ENCODE measurements around the gene MVB12B.

MVB12B gene

DNA sequence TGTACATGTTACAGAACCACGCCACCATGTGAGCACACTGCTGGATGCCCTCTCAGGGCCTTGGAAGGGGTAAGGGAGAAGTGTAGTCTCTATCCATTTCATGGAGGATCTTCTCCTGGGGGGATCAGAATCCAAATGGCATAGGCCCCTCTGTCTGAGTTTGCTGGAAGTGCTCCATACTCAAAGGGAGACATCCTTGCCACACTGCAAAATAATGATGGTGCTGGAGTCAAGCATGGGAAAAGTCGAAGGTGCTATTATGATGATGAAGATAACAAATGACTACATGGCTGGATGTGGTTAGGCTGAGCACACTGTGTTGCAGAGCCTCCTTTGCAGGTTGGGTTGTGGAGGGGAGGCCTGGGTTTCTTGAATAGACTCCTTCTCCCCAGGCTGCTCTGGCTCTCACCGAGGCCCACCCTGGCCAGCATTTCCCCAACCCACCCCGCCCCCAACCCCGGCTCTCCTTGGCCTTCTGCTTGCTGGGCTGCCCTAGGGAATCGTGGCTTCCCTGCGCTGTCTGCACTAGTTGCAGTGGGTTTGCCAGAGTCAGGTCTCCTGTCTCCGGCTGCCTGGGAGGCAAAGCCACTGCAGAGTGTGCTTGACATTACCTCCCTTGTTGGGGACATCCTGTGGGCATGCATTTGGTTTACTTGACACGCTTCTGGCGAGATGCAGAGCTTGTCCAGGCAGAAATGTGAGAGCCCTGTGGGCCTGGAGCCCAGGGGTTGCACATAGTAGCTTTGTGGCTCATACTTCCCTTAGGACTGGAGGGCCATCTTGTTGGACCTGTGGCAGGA is 3.0 kb downstream of the MVB12B start:
- no peak for TF ChIP-seq POLR2AphosphoS5 (IDR thresholded peaks at IDR 0.05; ENCODE audit: low read depth, low read length)
- no peak for TF ChIP-seq TAF1 (IDR thresholded peaks at IDR 0.05; ENCODE audit: borderline replicate concordance, insufficient read depth, low read length)
- no peak for TF ChIP-seq SIN3A (IDR thresholded peaks at IDR 0.05; ENCODE audit: borderline replicate concordance, insufficient read depth, low read length)
- TF ChIP-seq, protein P1, sequence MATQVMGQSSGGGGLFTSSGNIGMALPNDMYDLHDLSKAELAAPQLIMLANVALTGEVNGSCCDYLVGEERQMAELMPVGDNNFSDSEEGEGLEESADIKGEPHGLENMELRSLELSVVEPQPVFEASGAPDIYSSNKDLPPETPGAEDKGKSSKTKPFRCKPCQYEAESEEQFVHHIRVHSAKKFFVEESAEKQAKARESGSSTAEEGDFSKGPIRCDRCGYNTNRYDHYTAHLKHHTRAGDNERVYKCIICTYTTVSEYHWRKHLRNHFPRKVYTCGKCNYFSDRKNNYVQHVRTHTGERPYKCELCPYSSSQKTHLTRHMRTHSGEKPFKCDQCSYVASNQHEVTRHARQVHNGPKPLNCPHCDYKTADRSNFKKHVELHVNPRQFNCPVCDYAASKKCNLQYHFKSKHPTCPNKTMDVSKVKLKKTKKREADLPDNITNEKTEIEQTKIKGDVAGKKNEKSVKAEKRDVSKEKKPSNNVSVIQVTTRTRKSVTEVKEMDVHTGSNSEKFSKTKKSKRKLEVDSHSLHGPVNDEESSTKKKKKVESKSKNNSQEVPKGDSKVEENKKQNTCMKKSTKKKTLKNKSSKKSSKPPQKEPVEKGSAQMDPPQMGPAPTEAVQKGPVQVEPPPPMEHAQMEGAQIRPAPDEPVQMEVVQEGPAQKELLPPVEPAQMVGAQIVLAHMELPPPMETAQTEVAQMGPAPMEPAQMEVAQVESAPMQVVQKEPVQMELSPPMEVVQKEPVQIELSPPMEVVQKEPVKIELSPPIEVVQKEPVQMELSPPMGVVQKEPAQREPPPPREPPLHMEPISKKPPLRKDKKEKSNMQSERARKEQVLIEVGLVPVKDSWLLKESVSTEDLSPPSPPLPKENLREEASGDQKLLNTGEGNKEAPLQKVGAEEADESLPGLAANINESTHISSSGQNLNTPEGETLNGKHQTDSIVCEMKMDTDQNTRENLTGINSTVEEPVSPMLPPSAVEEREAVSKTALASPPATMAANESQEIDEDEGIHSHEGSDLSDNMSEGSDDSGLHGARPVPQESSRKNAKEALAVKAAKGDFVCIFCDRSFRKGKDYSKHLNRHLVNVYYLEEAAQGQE (IDR thresholded peaks at IDR 0.05; ENCODE audit: insufficient read depth in 1 of 2, low read depth in 2 of 2, low read length in 2 of 2): no peak
- no peak for TF ChIP-seq FOXP2 (optimal IDR thresholded peaks at IDR 0.05; ENCODE audit: borderline replicate concordance, extremely low read depth, extremely low read length, insufficient read depth)

DNA sequence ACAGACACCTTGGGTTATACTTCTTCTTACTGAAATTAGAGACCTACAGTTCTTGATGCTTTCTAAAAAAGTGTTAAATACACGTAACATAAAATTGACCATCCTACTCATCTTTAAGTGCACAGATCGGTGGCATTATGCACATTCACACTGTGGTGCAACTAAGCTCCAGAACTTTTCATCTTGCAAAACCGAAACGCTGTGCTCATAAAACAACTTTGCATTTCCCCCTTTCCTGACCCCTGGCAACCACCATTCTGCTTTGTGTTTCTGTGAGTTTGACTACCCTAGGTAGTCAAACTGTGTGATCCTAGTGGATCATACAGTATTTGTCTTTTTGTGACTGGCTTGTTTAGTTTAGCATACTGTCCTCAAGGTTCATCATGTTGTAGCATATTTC is 3.9 kb downstream of the MVB12B start:
- TF ChIP-seq, protein P1 (IDR thresholded peaks at IDR 0.05; ENCODE audit: insufficient read depth in 1 of 2, low read depth in 2 of 2, low read length in 2 of 2): no peak
- TF ChIP-seq POLR2AphosphoS5 (IDR thresholded peaks at IDR 0.05; ENCODE audit: low read depth, low read length) (no peak), SIN3A (IDR thresholded peaks at IDR 0.05; ENCODE audit: borderline replicate concordance, insufficient read depth, low read length) (no peak), TAF1 (IDR thresholded peaks at IDR 0.05; ENCODE audit: borderline replicate concordance, insufficient read depth, low read length) (no peak), FOXP2 (optimal IDR thresholded peaks at IDR 0.05; ENCODE audit: borderline replicate concordance, extremely low read depth, extremely low read length, insufficient read depth) (no peak)

DNA sequence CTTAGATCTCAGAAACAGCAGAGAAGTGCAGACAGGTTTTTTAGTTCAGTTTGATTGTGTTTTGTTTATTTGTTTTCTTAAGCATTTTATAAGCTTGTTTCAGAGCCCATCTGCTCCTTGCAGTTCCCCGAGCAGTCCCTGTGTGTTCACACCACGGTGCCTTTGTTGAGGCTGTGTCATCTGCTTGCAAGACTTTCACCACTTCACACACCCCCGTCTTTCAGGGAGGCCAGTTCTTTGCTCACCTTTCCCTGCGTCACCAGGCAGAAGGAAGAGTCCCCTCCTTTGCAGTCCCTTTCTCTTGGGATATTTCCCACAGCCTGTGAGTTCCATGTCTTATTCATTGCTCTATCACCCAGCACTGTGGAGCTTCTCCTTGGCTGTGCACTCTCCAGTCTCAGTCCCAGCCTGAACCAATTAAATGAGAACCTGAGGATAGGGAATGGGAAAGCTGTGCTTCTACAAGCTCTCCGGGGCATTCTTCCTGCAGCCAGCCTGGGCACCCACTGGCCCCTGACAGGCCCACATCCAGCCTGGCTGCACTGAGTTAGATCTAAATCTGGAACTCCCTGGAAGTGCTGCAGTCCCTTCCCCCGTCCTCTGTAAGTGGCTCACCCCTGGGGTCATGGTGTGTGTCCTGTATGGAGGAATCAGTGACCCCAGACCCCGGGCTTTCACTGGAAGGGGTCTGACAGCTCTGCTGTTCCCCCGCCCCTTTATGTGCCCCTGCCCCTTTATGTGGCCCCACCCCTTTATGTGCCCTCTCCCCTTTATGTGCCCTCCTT is 5.5 kb downstream of the MVB12B start:
- TF ChIP-seq FOXP2 (optimal IDR thresholded peaks at IDR 0.05; ENCODE audit: borderline replicate concordance, extremely low read depth, extremely low read length, insufficient read depth): no peak
- no peak for TF ChIP-seq SIN3A (IDR thresholded peaks at IDR 0.05; ENCODE audit: borderline replicate concordance, insufficient read depth, low read length)
- TF ChIP-seq TAF1 (IDR thresholded peaks at IDR 0.05; ENCODE audit: borderline replicate concordance, insufficient read depth, low read length): no peak
- no peak for TF ChIP-seq POLR2AphosphoS5 (IDR thresholded peaks at IDR 0.05; ENCODE audit: low read depth, low read length)
- TF ChIP-seq, protein P1 (IDR thresholded peaks at IDR 0.05; ENCODE audit: insufficient read depth in 1 of 2, low read depth in 2 of 2, low read length in 2 of 2): no peak

DNA sequence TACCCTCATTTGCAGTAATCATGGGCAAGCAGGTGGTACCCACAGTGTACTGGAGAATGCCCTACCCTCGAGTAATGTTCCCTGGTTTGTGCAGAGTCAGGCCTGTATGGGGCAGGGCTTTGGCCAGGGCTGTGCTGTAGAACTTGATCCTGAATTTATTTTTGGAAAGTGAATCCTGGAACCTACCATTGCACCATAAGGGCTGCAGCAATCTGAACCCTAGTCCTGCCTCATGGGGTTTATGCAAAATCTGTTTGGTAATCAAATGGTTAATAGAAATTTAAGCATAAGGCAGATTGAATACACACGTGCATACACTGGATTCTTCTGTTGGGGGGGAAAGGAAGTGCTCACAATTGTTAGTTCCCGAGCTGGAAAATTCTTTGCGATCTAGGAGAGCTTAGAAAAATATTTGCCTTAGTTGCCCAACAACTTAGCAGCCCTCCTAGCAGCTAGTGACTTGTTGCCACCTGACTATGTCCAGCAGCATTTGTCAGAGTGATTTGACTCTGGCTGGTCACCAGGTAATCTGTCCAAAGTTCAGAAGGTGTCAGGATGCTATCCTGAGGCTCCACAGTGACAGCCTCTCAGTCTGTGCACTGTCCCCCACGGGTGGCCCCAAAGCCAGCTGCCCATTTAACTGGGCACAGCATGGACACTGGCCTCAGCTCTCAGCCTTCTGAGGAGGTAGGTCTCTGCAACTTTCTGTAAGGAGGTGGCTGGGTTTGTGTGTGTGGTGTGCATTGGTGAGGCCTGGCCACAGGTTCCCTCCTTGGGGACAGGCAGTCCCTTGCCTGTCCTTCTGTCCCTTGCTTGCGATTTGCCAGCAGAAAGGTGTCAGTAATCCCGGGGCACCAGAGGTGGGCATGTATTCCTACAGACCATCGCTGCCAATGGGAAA is 8.3 kb downstream of the MVB12B start:
- no peak for TF ChIP-seq POLR2AphosphoS5 (IDR thresholded peaks at IDR 0.05; ENCODE audit: low read depth, low read length)
- TF ChIP-seq TAF1 (IDR thresholded peaks at IDR 0.05; ENCODE audit: borderline replicate concordance, insufficient read depth, low read length): no peak
- TF ChIP-seq, protein P1 (IDR thresholded peaks at IDR 0.05; ENCODE audit: insufficient read depth in 1 of 2, low read depth in 2 of 2, low read length in 2 of 2): no peak
- TF ChIP-seq SIN3A (IDR thresholded peaks at IDR 0.05; ENCODE audit: borderline replicate concordance, insufficient read depth, low read length): no peak
- TF ChIP-seq FOXP2 (optimal IDR thresholded peaks at IDR 0.05; ENCODE audit: borderline replicate concordance, extremely low read depth, extremely low read length, insufficient read depth): no peak

All from PFSK-1 (cell line).